ENCODE results near the gene SORT1.

DNA sequence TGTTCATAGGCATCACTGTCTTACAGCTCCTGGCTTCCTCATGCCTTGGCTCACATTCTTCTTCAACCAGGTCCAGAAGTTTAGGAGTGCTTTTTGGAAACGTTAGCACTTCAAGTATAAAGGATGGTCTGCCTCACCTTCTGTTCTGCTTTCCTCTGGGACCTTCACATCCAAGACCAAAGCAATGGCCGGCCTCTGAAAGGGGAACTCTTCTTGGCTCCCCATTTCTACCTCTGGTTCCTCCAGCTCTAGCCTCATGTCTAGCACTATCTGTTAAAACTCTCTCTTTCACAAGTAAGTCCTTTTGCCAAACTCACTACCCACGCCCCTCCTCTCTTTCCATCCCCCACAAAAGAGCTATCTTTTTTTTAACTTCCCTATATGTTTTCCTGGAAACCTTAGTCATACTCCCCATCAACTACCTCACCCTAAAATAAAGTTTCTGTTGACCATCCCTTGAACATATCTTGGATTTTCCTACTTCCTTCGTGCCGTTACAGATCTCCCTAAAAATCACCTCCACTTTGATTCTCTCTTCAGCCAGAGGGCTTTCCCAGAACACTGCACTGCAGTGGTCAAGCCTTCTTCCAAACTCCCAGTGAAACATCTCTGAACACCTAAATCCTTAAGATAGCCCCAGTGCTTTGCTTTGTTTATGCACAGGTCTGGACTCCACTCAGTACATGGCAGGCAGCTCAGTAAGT, 7.9 kb downstream of the SORT1 start:
- TF ChIP-seq, protein P1, sequence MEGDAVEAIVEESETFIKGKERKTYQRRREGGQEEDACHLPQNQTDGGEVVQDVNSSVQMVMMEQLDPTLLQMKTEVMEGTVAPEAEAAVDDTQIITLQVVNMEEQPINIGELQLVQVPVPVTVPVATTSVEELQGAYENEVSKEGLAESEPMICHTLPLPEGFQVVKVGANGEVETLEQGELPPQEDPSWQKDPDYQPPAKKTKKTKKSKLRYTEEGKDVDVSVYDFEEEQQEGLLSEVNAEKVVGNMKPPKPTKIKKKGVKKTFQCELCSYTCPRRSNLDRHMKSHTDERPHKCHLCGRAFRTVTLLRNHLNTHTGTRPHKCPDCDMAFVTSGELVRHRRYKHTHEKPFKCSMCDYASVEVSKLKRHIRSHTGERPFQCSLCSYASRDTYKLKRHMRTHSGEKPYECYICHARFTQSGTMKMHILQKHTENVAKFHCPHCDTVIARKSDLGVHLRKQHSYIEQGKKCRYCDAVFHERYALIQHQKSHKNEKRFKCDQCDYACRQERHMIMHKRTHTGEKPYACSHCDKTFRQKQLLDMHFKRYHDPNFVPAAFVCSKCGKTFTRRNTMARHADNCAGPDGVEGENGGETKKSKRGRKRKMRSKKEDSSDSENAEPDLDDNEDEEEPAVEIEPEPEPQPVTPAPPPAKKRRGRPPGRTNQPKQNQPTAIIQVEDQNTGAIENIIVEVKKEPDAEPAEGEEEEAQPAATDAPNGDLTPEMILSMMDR (IDR thresholded peaks at IDR 0.05) = no peak
- TF ChIP-seq SIN3A (IDR thresholded peaks at IDR 0.05; ENCODE audit: borderline replicate concordance, low read depth, low read length) (no peak), RFX5 (IDR thresholded peaks at IDR 0.05; ENCODE audit: low read length) (no peak)
